Stimulated activated CD4-positive, alpha-beta T cell treated with anti-CD3 and anti-CD28 coated beads, Interleukin-4, amount 100 ng/mL, for 1 hour (primary cell): ENCODE measurements around the gene BMI1.
A peak's percentile ranks its signal among the peaks of the same experiment; 100 is the strongest.

Source experiments
- DNase-seq: peaks from one replicate; pipeline ENCODE4 v3.0.0-alpha.2; 2020

BMI1 gene

GRCh38 chr10:22368981-22369380 is 48.1 kb downstream of the BMI1 start:
- DNase-seq: no peak

- no peak for DNase-seq
These were observed 48.7 kb downstream of the BMI1 start for GRCh38 chr10:22369434-22370072.

GRCh38 chr10:22370320-22370719 is 49.4 kb downstream of the BMI1 start:
- no peak for DNase-seq

- DNase-seq: no peak
These were observed 51.4 kb downstream of the BMI1 start for GRCh38 chr10:22372298-22372697.

GRCh38 chr10:22372917-22373316 is 52.0 kb downstream of the BMI1 start:
- DNase-seq: no peak

- DNase-seq: no peak
These were observed 53.7 kb downstream of the BMI1 start for GRCh38 chr10:22374489-22375126.

GRCh38 chr10:22379059-22379458 is 58.2 kb downstream of the BMI1 start:
- peak; percentile 40 for DNase-seq
